Head of caudate nucleus (tissue), 42 donors: ENCODE measurements around the gene STKLD1.

Source experiments
- DNase-seq, 42 donors: peaks; one replicate each; pipeline versions ENCODE4 v3.0.0 to v3.0.0-alpha.2; 2020 to 2021; ENCODE audit warnings: mixed read lengths in 7 of 42
- intact Hi-C: fragments of 100-400 bp; cut with DNase I; formaldehyde crosslinking; loops from one replicate; pipeline ENCODE4 v1.15.0; 2022

STKLD1 gene

GRCh38 chr9:133342069-133342406 is 34.1 kb upstream of the STKLD1 start:
- intact Hi-C loops, result no loop called here
- DNase-seq, result no peak

- no peak for DNase-seq
- intact Hi-C loops, result no loop called here
Measured at GRCh38 chr9:133342570-133342969, 33.6 kb upstream of the STKLD1 start.

GRCh38 chr9:133344071-133344470 is 32.1 kb upstream of the STKLD1 start:
- no peak for DNase-seq
- intact Hi-C loops, result no loop called here

GRCh38 chr9:133344979-133345378 is 31.2 kb upstream of the STKLD1 start:
- no peak for DNase-seq
- intact Hi-C loops, result no loop called here

GRCh38 chr9:133345596-133345995 is 30.6 kb upstream of the STKLD1 start:
- no peak for DNase-seq
- intact Hi-C loops, result no loop called here

GRCh38 chr9:133346021-133346785 is 30.0 kb upstream of the STKLD1 start:
- no peak for DNase-seq
- intact Hi-C loops, result no loop called here

- peak in 6 of 42 donors; percentile 12 to 38 (median 22) for DNase-seq
- intact Hi-C loops, result no loop called here
Measured at GRCh38 chr9:133347515-133347984, 28.6 kb upstream of the STKLD1 start.

- intact Hi-C loops, result no loop called here
- peak; percentile 76 to 97 (median 92) for DNase-seq
Measured at GRCh38 chr9:133347985-133348717, 28.0 kb upstream of the STKLD1 start, which contains the start of the genes MED22 and RPL7A. Gene MED22, minus strand, starts transcription at chr9:133348131. Its CDS starts 1,469 bp downstream, at chr9:133346662. Gene RPL7A, plus strand, starts transcription at chr9:133348218. Its CDS starts 26 bp downstream, at chr9:133348244.

- no peak for DNase-seq
- intact Hi-C loops, result no loop called here
Measured at GRCh38 chr9:133348718-133349573, 27.2 kb upstream of the STKLD1 start.

- no peak for DNase-seq
- intact Hi-C loops, result loop anchor here (10.0 kb wide), 2 partner anchors 65 to 125 kb away; partner anchors contain the start of genes REXO4 and SLC2A6
Measured at GRCh38 chr9:133349965-133350616, 26.1 kb upstream of the STKLD1 start.

- intact Hi-C loops, result loop anchor here (10.0 kb wide), 2 partner anchors 63 to 123 kb away; partner anchors contain the start of genes REXO4 and SLC2A6
- no peak for DNase-seq
Measured at GRCh38 chr9:133351526-133351907, 24.6 kb upstream of the STKLD1 start.

- intact Hi-C loops, result loop anchor here (10.0 kb wide), 2 partner anchors 63 to 123 kb away; partner anchors contain the start of genes REXO4 and SLC2A6
- DNase-seq, result peak in 10 of 42 donors; percentile 11 to 62 (median 38)
Measured at GRCh38 chr9:133351908-133352634, 24.1 kb upstream of the STKLD1 start.

GRCh38 chr9:133352635-133353340 is 23.4 kb upstream of the STKLD1 start:
- no peak for DNase-seq
- intact Hi-C loops, result loop anchor here (10.0 kb wide), 2 partner anchors 62 to 122 kb away; partner anchors contain the start of genes REXO4 and SLC2A6

GRCh38 chr9:133353548-133353947 is 22.6 kb upstream of the STKLD1 start:
- no peak for DNase-seq
- intact Hi-C loops, result loop anchor here (10.0 kb wide), 2 partner anchors 61 to 121 kb away; partner anchors contain the start of genes REXO4 and SLC2A6

- DNase-seq, result no peak
- intact Hi-C loops, result loop anchor here (10.0 kb wide), 2 partner anchors 60 to 120 kb away; partner anchors contain the start of genes REXO4 and SLC2A6
Measured at GRCh38 chr9:133354766-133355165, 21.4 kb upstream of the STKLD1 start.

- intact Hi-C loops, result loop anchor here (10.0 kb wide), 2 partner anchors 59 to 119 kb away; partner anchors contain the start of genes REXO4 and SLC2A6
Measured at GRCh38 chr9:133355881-133356357, 20.2 kb upstream of the STKLD1 start.

More at GRCh38 chr9:133355881-133356357, 20.2 kb upstream of the STKLD1 start:
- DNase-seq, result peak in 1 of 42 donors; percentile 42
